Peyer's patch (tissue), 4 donors: ENCODE data around the gene ATL3. TPM values are rescaled to one million over a fixed set of nuclear protein-coding genes. Genes with fewer than 3 reads are reported as not detected.

Experiments used
- DNase-seq, 3 donors: peaks; one replicate each; pipeline ENCODE4 v3.0.0-alpha.2; 2017 to 2019
- H3K27ac ChIP-seq, 4 donors: fragments of 200-600 bp; sonication (generic); one replicate each; pipeline ENCODE4 v1.5.1; 2016 to 2019
- H3K27me3 ChIP-seq, 2 donors: fragments of 200-600 bp; sonication (generic); one replicate each; pipeline ENCODE4 v1.5.1; 2019
- H3K36me3 ChIP-seq, 3 donors: fragments of 200-600 bp; sonication (generic); one replicate each; pipeline ENCODE4 v1.5.1; 2016 to 2019
- H3K4me1 ChIP-seq, 4 donors: fragments of 200-600 bp; sonication (generic); one replicate each; pipeline ENCODE4 v1.5.1; 2016 to 2019
- H3K4me3 ChIP-seq, 4 donors: fragments of 200-600 bp; sonication (generic); 1 replicate in 3 of 4; 2 replicates in 1 of 4; pipeline ENCODE4 v1.5.1; 2016 to 2019; ENCODE audit warnings: mild to moderate bottlenecking in 1 of 4
- H3K9me3 ChIP-seq, 4 donors: fragments of 200-600 bp; sonication (generic); one replicate each; pipeline ENCODE4 v1.5.1; 2016 to 2019; ENCODE audit warnings: mild to moderate bottlenecking in 1 of 4
- POLR2A ChIP-seq, 2 donors: fragments of 450-650 bp; IDR thresholded peaks; one replicate each; pipeline ENCODE4 v1.5.1; 2017; ENCODE audit warnings: antibody characterized with exemption in 2 of 2, mild to moderate bottlenecking in 2 of 2, moderate library complexity in 2 of 2
- total RNA-seq, 4 donors: library from RNA; depleted of rRNA; stranded (reverse); fragments of >200 nt; gene quantifications; one replicate each; pipeline ENCODE4 v1.1.0, GENCODE V29; 2016
- TF ChIP-seq, protein P1 (sequence below), 6 experiments: fragments of 450-650 bp in 4 of 6; fragments of 200-600 bp in 2 of 6; sonication (generic) in 1 of 6; IDR thresholded peaks; one replicate each; pipeline ENCODE4 v1.5.1; 2017 to 2019; ENCODE audit warnings: antibody characterized with exemption in 6 of 6, mild to moderate bottlenecking in 3 of 6, moderate library complexity in 1 of 6

The ATL3 gene
- total RNA-seq, 4 donors from 2014 or later, result 25.5 to 38.4 (median 31.3) TPM

GRCh38 chr11:63705526-63705925, 34.4 kb upstream of the ATL3 start:
- H3K9me3 ChIP-seq, result no peaks in the 10 kb centered on the region
- no peaks in the 10 kb centered on the region for H3K27me3 ChIP-seq
- H3K4me1 ChIP-seq, result peaks cover 0 to 6% (median 0%) of the 10 kb centered on the region in 4 donors
- no peak overlapping the region for H3K4me3 ChIP-seq
- no peak overlapping the region for H3K27ac ChIP-seq
- TF ChIP-seq, protein P1, sequence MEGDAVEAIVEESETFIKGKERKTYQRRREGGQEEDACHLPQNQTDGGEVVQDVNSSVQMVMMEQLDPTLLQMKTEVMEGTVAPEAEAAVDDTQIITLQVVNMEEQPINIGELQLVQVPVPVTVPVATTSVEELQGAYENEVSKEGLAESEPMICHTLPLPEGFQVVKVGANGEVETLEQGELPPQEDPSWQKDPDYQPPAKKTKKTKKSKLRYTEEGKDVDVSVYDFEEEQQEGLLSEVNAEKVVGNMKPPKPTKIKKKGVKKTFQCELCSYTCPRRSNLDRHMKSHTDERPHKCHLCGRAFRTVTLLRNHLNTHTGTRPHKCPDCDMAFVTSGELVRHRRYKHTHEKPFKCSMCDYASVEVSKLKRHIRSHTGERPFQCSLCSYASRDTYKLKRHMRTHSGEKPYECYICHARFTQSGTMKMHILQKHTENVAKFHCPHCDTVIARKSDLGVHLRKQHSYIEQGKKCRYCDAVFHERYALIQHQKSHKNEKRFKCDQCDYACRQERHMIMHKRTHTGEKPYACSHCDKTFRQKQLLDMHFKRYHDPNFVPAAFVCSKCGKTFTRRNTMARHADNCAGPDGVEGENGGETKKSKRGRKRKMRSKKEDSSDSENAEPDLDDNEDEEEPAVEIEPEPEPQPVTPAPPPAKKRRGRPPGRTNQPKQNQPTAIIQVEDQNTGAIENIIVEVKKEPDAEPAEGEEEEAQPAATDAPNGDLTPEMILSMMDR (IDR thresholded peaks at IDR 0.05), result no peak
- no peak for TF ChIP-seq POLR2A (IDR thresholded peaks at IDR 0.05)
- no peak for DNase-seq
- H3K36me3 ChIP-seq, result no peaks in the 10 kb centered on the region

DNA sequence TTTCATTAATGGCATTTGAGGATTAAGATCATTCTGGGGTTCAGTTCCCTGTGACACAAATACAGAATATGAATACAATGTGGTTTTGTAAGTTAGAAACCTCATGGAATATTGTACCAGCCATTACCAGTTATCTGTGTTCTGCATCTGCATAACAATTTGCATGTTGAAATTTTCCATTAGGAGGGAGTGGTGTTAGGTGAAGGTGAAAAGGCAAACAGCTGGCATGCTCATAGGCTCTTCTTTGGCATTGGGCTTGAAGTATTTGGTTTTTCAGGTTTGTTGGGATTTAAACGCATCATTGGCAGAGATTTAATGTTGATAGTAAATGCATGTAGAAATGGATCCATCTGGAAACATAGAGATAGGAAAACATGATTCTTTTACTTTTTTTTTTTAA, 28.7 kb upstream of the ATL3 start:
- TF ChIP-seq, protein P1 (IDR thresholded peaks at IDR 0.05), result no peak
- TF ChIP-seq POLR2A (IDR thresholded peaks at IDR 0.05), result no peak
- Histone ChIP-seq H3K27ac (no peak overlapping the region), H3K27me3 (no peaks in the 10 kb centered on the region), H3K36me3 (no peaks in the 10 kb centered on the region), H3K4me3 (no peak overlapping the region), H3K4me1 (peaks cover 0 to 12% (median 0%) of the 10 kb centered on the region in 4 donors), H3K9me3 (no peaks in the 10 kb centered on the region)
- no peak for DNase-seq

DNA sequence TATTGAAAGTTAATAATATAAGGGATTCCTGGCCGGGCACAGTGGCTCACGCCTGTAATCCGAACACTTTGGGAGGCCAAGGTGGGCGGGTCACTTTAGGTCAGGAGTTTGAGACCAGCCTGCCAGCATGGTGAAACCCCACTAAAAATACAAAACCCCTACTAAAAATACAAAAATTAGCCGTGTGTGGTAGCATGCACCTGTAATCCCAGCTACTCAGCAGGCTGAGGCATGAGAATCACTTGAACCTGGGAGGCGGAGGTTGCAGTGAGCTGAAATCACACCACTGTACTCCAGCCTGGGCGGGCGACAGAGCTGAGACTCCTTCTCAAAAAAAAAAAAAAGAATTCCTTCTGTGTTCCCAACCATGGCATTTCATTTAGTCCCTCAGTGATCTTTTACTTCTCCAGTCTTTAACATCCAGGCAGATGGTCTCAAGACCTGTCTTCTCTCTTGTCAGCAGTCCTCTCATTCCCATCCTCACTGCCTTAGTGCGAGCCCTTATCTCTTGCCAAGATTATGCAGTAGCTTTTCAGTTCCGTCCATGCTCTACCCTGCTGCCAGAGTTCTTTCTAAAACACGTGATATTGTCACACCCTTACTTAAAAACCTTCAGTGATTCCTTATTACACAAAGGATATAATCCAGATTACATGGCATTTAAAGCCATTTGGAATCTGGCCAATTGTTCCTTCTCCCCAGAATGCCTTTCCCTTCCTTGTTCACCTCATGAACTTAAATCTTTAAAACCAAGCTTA, 28.0 kb upstream of the ATL3 start:
- Histone ChIP-seq H3K9me3 (no peaks in the 10 kb centered on the region), H3K36me3 (no peaks in the 10 kb centered on the region), H3K4me1 (peaks cover 0 to 12% (median 0%) of the 10 kb centered on the region in 4 donors), H3K27ac (no peak overlapping the region), H3K27me3 (no peaks in the 10 kb centered on the region), H3K4me3 (no peak overlapping the region)
- no peak for TF ChIP-seq POLR2A (IDR thresholded peaks at IDR 0.05)
- TF ChIP-seq, protein P1 (IDR thresholded peaks at IDR 0.05), result no peak
- DNase-seq, result no peak

DNA sequence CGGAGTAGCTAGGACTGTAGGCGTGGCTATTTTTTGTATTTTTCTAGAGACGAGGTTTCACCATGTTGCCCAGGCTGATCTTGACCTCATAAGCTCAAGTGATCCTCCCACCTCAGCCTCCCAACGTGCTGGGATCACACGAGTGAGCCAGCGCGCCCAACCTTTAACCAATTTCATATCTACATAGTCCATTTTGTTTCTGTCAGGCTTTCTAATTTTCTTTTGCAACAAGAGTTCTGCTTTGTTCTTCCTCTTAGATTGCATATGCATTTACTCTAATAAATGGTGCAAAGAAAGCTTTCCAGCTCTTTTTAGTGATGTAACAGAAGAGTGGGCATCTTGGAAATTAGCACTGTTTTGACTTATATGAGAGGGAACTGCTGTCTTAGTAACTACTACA, 23.4 kb upstream of the ATL3 start:
- Histone ChIP-seq H3K4me1 (peaks cover 0 to 12% (median 0%) of the 10 kb centered on the region in 4 donors), H3K27ac (no peak overlapping the region), H3K9me3 (no peaks in the 10 kb centered on the region), H3K27me3 (no peaks in the 10 kb centered on the region), H3K4me3 (no peak overlapping the region), H3K36me3 (no peaks in the 10 kb centered on the region)
- TF ChIP-seq POLR2A (IDR thresholded peaks at IDR 0.05), result no peak
- TF ChIP-seq, protein P1 (IDR thresholded peaks at IDR 0.05), result no peak
- DNase-seq, result no peak

- Histone ChIP-seq H3K4me3 (no peak overlapping the region), H3K27me3 (no peaks in the 10 kb centered on the region), H3K36me3 (no peaks in the 10 kb centered on the region), H3K27ac (no peak overlapping the region), H3K9me3 (no peaks in the 10 kb centered on the region), H3K4me1 (peaks cover 0 to 14% (median 0%) of the 10 kb centered on the region in 4 donors)
- TF ChIP-seq, protein P1 (IDR thresholded peaks at IDR 0.05), result no peak
- no peak for TF ChIP-seq POLR2A (IDR thresholded peaks at IDR 0.05)
- DNase-seq, result no peak
Observed at GRCh38 chr11:63687845-63688244, 16.7 kb upstream of the ATL3 start.
